Liver (tissue), 9 donors: ENCODE measurements around the gene ANKRD11. TPM values are rescaled to one million over a fixed set of nuclear protein-coding genes. Genes with fewer than 3 reads are reported as not detected.

ENCODE experiments used
- DNase-seq: peaks from one replicate; pipeline ENCODE4 v3.0.0-alpha.2; 2017; ENCODE audit warnings: low spot score
- H3K27ac ChIP-seq, 2 donors: one replicate each; pipeline ENCODE4 v1.7.0; 2013; ENCODE audit warnings: inconsistent platforms in 2 of 2, low read length in 2 of 2, control low read depth in 1 of 2, low read depth in 1 of 2, mild to moderate bottlenecking in 1 of 2
- H3K27me3 ChIP-seq, 4 donors: one replicate each; pipeline versions ENCODE4 v1.6.1 to v1.7.0; 2013; ENCODE audit warnings: low read length in 3 of 4, inconsistent platforms in 1 of 4, mild to moderate bottlenecking in 1 of 4, moderate library complexity in 1 of 4; ENCODE audit not compliant: control insufficient read depth in 4 of 4, insufficient read depth in 4 of 4
- H3K36me3 ChIP-seq, 4 donors: one replicate each; pipeline versions ENCODE4 v1.6.1 to v1.7.0; 2013; ENCODE audit warnings: low read length in 3 of 4, mild to moderate bottlenecking in 3 of 4, low read depth in 1 of 4, moderate library complexity in 1 of 4; ENCODE audit not compliant: control insufficient read depth in 4 of 4, insufficient read depth in 3 of 4
- H3K4me1 ChIP-seq, 4 donors: one replicate each; pipeline versions ENCODE4 v1.6.1 to v1.7.0; 2013; ENCODE audit warnings: low read length in 3 of 4, mild to moderate bottlenecking in 3 of 4, moderate library complexity in 1 of 4; ENCODE audit not compliant: control insufficient read depth in 4 of 4, insufficient read depth in 4 of 4
- H3K4me3 ChIP-seq, 3 donors: one replicate each; pipeline versions ENCODE4 v1.6.1 to v1.7.0; 2013; ENCODE audit warnings: low read length in 3 of 3, control low read depth in 1 of 3, low read depth in 1 of 3, mild to moderate bottlenecking in 1 of 3
- H3K9ac ChIP-seq, 2 donors: one replicate each; pipeline ENCODE4 v1.7.0; 2013; ENCODE audit warnings: low read length in 2 of 2, mild to moderate bottlenecking in 2 of 2, moderate library complexity in 2 of 2, control low read depth in 1 of 2, low read depth in 1 of 2
- H3K9me3 ChIP-seq, 4 donors: one replicate each; pipeline versions ENCODE4 v1.6.1 to v1.7.0; 2013; ENCODE audit warnings: low read length in 3 of 4; ENCODE audit not compliant: control insufficient read depth in 4 of 4
- GABPA ChIP-seq, 2 donors: IDR thresholded peaks in 1 of 2; conservative IDR thresholded peaks in 1 of 2; 2 replicates each; pipeline ENCODE4 v1.6.1; 2016; ENCODE audit warnings: antibody characterized with exemption in 2 of 2, mild to moderate bottlenecking in 1 of 2, moderate library complexity in 1 of 2
- HNF4A ChIP-seq, 2 donors: conservative IDR thresholded peaks; 2 replicates each; pipeline ENCODE4 v1.6.1; 2016; ENCODE audit warnings: antibody characterized with exemption in 2 of 2, mild to moderate bottlenecking in 2 of 2
- JUND ChIP-seq, 2 donors: IDR thresholded peaks; 2 replicates each; pipeline ENCODE4 v1.6.1; 2016; ENCODE audit warnings: antibody characterized with exemption in 2 of 2
- NR2F2 ChIP-seq: IDR thresholded peaks from 2 replicates; pipeline ENCODE4 v1.6.1; 2016; ENCODE audit warnings: antibody characterized with exemption
- RAD21 ChIP-seq, 2 donors: IDR thresholded peaks; 2 replicates each; pipeline ENCODE4 v1.6.1; 2016; ENCODE audit warnings: antibody characterized with exemption in 2 of 2, mild to moderate bottlenecking in 2 of 2
- REST ChIP-seq: IDR thresholded peaks from 2 replicates; pipeline ENCODE4 v1.6.1; 2016; ENCODE audit warnings: antibody characterized with exemption, mild to moderate bottlenecking
- RXRA ChIP-seq, 2 donors: IDR thresholded peaks; 2 replicates each; pipeline ENCODE4 v1.6.1; 2017 to 2018; ENCODE audit warnings: antibody characterized with exemption in 2 of 2, mild to moderate bottlenecking in 1 of 2
- SP1 ChIP-seq: IDR thresholded peaks from 2 replicates; pipeline ENCODE4 v1.6.1; 2018; ENCODE audit warnings: antibody characterized with exemption, mild to moderate bottlenecking
- TAF1 ChIP-seq: conservative IDR thresholded peaks from 2 replicates; pipeline ENCODE4 v1.6.1; 2016; ENCODE audit warnings: antibody characterized with exemption, mild to moderate bottlenecking
- YY1 ChIP-seq: IDR thresholded peaks from 2 replicates; pipeline ENCODE4 v1.6.1; 2016; ENCODE audit warnings: antibody characterized with exemption, mild to moderate bottlenecking
- WGBS: extraction: QIAGEN DNeasy Blood & Tissue Kit; methylation state at CpG from one replicate; pipeline ENCODE4 v1.1.7; 2013; 5-methylcytosine and 5-hydroxymethylcytosine counted together
- polyA plus RNA-seq, 2 donors: library from polyadenylated mRNA; stranded (reverse) in 1 of 2; unstranded in 1 of 2; fragments of 200-250 nt in 1 of 2; fragments of >200 nt in 1 of 2; fragmentation: Nextera tagmentation in 1 of 2; extraction: Ambion mirVana in 1 of 2; gene quantifications; one replicate each; pipeline versions ENCODE4 v1.2.1 to v1.2.3, GENCODE V29; 2013 to 2015
- total RNA-seq, 2 donors: library from RNA; depleted of rRNA; stranded (reverse); fragments of >200 nt; gene quantifications; one replicate each; pipeline ENCODE4 v1.2.3, GENCODE V29; 2014
- TF ChIP-seq, protein P1 (sequence below): IDR thresholded peaks from 2 replicates; pipeline ENCODE4 v1.6.1; 2016; ENCODE audit warnings: antibody characterized with exemption
- TF ChIP-seq, protein P2 (sequence below): fragments of 150-350 bp; IDR thresholded peaks from 2 replicates; pipeline ENCODE4 v1.5.1; 2017; ENCODE audit warnings: improper control_type of control experiment, low read depth, low read length; ENCODE audit not compliant: missing input control
- TF ChIP-seq, protein P3 (sequence below): IDR thresholded peaks from 2 replicates; pipeline ENCODE4 v1.6.1; 2016; ENCODE audit warnings: antibody characterized with exemption
- donor health status: healthy.
- donor health status: healthy.
- donor health status: healthy.
- donor health status: healthy.
- donor health status: healthy.

Gene ANKRD11
- total and polyA plus RNA-seq, 4 donors, result 16.3 to 55.1 (median 28.0) TPM

DNA sequence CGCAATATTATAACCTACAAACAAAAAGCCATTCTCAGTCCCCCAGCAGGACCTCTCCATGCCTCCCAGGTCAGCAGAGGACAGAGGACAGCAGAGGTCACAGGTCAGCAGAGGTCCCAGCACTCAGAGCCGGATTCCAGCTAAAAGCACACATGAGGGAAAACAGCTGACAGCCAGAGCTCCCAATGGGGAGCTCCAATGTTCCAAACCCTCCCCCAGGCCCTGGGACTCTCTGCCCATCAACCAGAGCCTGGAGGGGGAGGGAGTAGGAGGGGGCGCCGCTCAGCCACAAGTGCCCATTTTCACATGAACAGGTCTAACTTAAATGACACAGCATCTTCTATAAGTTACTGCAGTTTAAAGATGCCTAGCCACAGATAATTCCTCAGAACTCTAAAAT lies 77.5 kb downstream of the ANKRD11 start:
- peak; percentile 48 for DNase-seq
- H3K4me1 ChIP-seq, result peaks cover 33 to 92% (median 88%) of the 10 kb centered on the region in 4 donors
- no peak overlapping the region for H3K9ac ChIP-seq
- H3K27ac ChIP-seq, result peak overlapping the region; percentile 47 to 65
- no peaks in the 10 kb centered on the region for H3K27me3 ChIP-seq
- peak; percentile 53 for TF ChIP-seq REST
- peak; percentile 99 for TF ChIP-seq NR2F2
- peak; percentile 74 for TF ChIP-seq SP1
- TF ChIP-seq, protein P1, sequence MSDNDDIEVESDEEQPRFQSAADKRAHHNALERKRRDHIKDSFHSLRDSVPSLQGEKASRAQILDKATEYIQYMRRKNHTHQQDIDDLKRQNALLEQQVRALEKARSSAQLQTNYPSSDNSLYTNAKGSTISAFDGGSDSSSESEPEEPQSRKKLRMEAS, result peak; percentile 44
- TF ChIP-seq GABPA (IDR thresholded peaks at IDR 0.05 in 1 of 2, conservative IDR thresholded peaks at IDR 0.05 in 1 of 2), result no peak
- peak; percentile 73 to 77 for TF ChIP-seq HNF4A (conservative IDR thresholded peaks at IDR 0.05)
- TF ChIP-seq RXRA (IDR thresholded peaks at IDR 0.05), result peak; percentile 99 to 100
- peak; percentile 47 for TF ChIP-seq YY1
- no peak for TF ChIP-seq TAF1
- TF ChIP-seq, protein P2, sequence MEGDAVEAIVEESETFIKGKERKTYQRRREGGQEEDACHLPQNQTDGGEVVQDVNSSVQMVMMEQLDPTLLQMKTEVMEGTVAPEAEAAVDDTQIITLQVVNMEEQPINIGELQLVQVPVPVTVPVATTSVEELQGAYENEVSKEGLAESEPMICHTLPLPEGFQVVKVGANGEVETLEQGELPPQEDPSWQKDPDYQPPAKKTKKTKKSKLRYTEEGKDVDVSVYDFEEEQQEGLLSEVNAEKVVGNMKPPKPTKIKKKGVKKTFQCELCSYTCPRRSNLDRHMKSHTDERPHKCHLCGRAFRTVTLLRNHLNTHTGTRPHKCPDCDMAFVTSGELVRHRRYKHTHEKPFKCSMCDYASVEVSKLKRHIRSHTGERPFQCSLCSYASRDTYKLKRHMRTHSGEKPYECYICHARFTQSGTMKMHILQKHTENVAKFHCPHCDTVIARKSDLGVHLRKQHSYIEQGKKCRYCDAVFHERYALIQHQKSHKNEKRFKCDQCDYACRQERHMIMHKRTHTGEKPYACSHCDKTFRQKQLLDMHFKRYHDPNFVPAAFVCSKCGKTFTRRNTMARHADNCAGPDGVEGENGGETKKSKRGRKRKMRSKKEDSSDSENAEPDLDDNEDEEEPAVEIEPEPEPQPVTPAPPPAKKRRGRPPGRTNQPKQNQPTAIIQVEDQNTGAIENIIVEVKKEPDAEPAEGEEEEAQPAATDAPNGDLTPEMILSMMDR, result no peak
- no peak for TF ChIP-seq JUND (IDR thresholded peaks at IDR 0.05)
- TF ChIP-seq, protein P3, sequence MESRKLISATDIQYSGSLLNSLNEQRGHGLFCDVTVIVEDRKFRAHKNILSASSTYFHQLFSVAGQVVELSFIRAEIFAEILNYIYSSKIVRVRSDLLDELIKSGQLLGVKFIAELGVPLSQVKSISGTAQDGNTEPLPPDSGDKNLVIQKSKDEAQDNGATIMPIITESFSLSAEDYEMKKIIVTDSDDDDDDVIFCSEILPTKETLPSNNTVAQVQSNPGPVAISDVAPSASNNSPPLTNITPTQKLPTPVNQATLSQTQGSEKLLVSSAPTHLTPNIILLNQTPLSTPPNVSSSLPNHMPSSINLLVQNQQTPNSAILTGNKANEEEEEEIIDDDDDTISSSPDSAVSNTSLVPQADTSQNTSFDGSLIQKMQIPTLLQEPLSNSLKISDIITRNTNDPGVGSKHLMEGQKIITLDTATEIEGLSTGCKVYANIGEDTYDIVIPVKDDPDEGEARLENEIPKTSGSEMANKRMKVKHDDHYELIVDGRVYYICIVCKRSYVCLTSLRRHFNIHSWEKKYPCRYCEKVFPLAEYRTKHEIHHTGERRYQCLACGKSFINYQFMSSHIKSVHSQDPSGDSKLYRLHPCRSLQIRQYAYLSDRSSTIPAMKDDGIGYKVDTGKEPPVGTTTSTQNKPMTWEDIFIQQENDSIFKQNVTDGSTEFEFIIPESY, result peak; percentile 47
- peak; percentile 28 to 38 for TF ChIP-seq RAD21 (IDR thresholded peaks at IDR 0.05)
- no peak overlapping the region for H3K4me3 ChIP-seq
- H3K9me3 ChIP-seq, result no peaks in the 10 kb centered on the region
- no peaks in the 10 kb centered on the region for H3K36me3 ChIP-seq
- 22% methylated on average over 4 of the region's 4 CpGs for WGBS

DNA sequence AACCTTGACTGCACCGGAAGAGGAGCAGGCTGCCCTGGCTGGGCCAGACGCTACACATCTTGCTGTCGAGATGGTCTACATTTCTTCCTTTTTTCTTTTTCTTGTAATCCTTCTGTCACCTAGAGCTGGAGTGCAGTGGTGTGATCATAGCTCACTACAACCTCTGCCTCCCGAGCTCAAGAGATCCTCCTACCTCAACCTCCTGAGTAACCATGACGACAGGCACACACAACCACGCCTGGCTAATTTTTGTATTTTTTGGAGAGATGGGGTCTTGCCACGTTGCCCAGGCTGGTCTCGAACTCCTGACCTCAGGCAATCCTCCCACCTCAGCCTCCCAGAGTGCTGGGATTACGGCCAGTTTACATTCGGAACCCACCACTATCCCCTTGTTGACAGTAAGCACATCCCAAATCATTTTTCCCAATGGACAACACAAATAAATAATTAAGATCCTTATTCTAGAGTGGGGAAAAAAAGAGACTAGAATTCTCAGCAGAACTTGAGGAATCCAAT lies 79.0 kb downstream of the ANKRD11 start:
- TF ChIP-seq, protein P3, result no peak
- no peak for TF ChIP-seq TAF1
- Histone ChIP-seq H3K27ac (peak overlapping the region; percentile 63 to 71), H3K9ac (no peak overlapping the region), H3K4me3 (no peak overlapping the region), H3K27me3 (no peaks in the 10 kb centered on the region), H3K4me1 (peaks cover 24 to 86% (median 81%) of the 10 kb centered on the region in 4 donors), H3K36me3 (no peaks in the 10 kb centered on the region), H3K9me3 (no peaks in the 10 kb centered on the region)
- WGBS, result 71% methylated on average over 10 of the region's 10 CpGs
- no peak for DNase-seq
